GM18868 (cell line): Measurements from ENCODE around the gene KLHL5.

ENCODE experiments used
- ATAC-seq: cut with Tn5 transposase; IDR thresholded peaks from one replicate; pipeline ENCODE4 v1.9.1; 2021; ENCODE audit warnings: mild to moderate bottlenecking, moderate library complexity; ENCODE audit not compliant: unreplicated experiment

Gene KLHL5

GRCh38 chr4:39169426-39169825, 107.4 kb downstream of the KLHL5 start:
- no peak for ATAC-seq

GRCh38 chr4:39170301-39170700, 108.3 kb downstream of the KLHL5 start:
- ATAC-seq = no peak
